NCI-H1436 treated with DMSO at 0.1 percent for 48 hours (cell line): ENCODE results near the gene LYRM4.

ENCODE experiments used
- DNase-seq: peaks from one replicate; lab custom pipeline; 2025; lab: John Stamatoyannopoulos, UW

Gene LYRM4

GRCh38 chr6:5205877-5206850, 54.6 kb downstream of the LYRM4 start:
- DNase-seq: no peak

- no peak for DNase-seq
Measured at GRCh38 chr6:5205035-5205507, 55.7 kb downstream of the LYRM4 start.

GRCh38 chr6:5204376-5204775, 56.4 kb downstream of the LYRM4 start:
- DNase-seq: no peak

- no peak for DNase-seq
Measured at GRCh38 chr6:5203546-5203945, 57.2 kb downstream of the LYRM4 start.

- no peak for DNase-seq
Measured at GRCh38 chr6:5202941-5203340, 57.8 kb downstream of the LYRM4 start.

- no peak for DNase-seq
Measured at GRCh38 chr6:5202206-5202605, 58.5 kb downstream of the LYRM4 start.

GRCh38 chr6:5201271-5201670, 59.5 kb downstream of the LYRM4 start:
- DNase-seq: no peak

GRCh38 chr6:5199702-5200101, 61.0 kb downstream of the LYRM4 start:
- no peak for DNase-seq

- no peak for DNase-seq
Measured at GRCh38 chr6:5199283-5199682, 61.5 kb downstream of the LYRM4 start.

- DNase-seq: no peak
Measured at GRCh38 chr6:5197084-5197483, 63.7 kb downstream of the LYRM4 start.

- no peak for DNase-seq
Measured at GRCh38 chr6:5192135-5192794, 68.5 kb downstream of the LYRM4 start.

GRCh38 chr6:5191722-5192121, 69.0 kb downstream of the LYRM4 start:
- no peak for DNase-seq

GRCh38 chr6:5191222-5191621, 69.5 kb downstream of the LYRM4 start:
- DNase-seq: no peak

- DNase-seq: no peak
Measured at GRCh38 chr6:5190507-5190906, 70.2 kb downstream of the LYRM4 start.

GRCh38 chr6:5188646-5189045, 72.1 kb downstream of the LYRM4 start:
- DNase-seq: no peak

GRCh38 chr6:5184878-5185277, 75.9 kb downstream of the LYRM4 start:
- DNase-seq: no peak

GRCh38 chr6:5184218-5184617, 76.5 kb downstream of the LYRM4 start:
- no peak for DNase-seq

GRCh38 chr6:5181510-5182317, 79.0 kb downstream of the LYRM4 start:
- DNase-seq: no peak

GRCh38 chr6:5180636-5181035, 80.1 kb downstream of the LYRM4 start:
- no peak for DNase-seq

GRCh38 chr6:5179917-5180316, 80.8 kb downstream of the LYRM4 start:
- DNase-seq: no peak

- no peak for DNase-seq
Measured at GRCh38 chr6:5178806-5179205, 81.9 kb downstream of the LYRM4 start.

- DNase-seq: no peak
Measured at GRCh38 chr6:5175635-5176034, 85.1 kb downstream of the LYRM4 start.
